Lower leg skin (tissue), 3 donors: ENCODE data around the gene DLGAP4.

Source experiments
- CTCF ChIP-seq, 3 donors: fragments of 450-650 bp; IDR thresholded peaks; one replicate each; pipeline ENCODE4 v1.5.1; 2016; ENCODE audit warnings: antibody characterized with exemption in 3 of 3, mild to moderate bottlenecking in 3 of 3, moderate library complexity in 2 of 3
- POLR2A ChIP-seq, 2 donors: fragments of 450-650 bp; IDR thresholded peaks; one replicate each; pipeline ENCODE4 v1.6.1; 2016 to 2017; ENCODE audit warnings: antibody characterized with exemption in 2 of 2, mild to moderate bottlenecking in 1 of 2, moderate library complexity in 1 of 2

- TF ChIP-seq CTCF (IDR thresholded peaks at IDR 0.05), result no peak
- TF ChIP-seq POLR2A (IDR thresholded peaks at IDR 0.05), result no peak
Measured at GRCh38 chr20:36284751-36285150, 21.4 kb upstream of the DLGAP4 start.
